ENCODE measurements around the gene DNAH8.

- TF ChIP-seq CTCF (IDR thresholded peaks at IDR 0.05; ENCODE audit: insufficient read depth, low read length, poor library complexity, severe bottlenecking) = no peak
- no peak for TF ChIP-seq EZH2phosphoT487 (conservative IDR thresholded peaks at IDR 0.05; ENCODE audit: low read length)
Observed at GRCh38 chr6:38730140-38730862, 15.2 kb downstream of the DNAH8 start.

Measured in SU-DHL-6 (cell line).